A673 (cell line): Measurements from ENCODE around the gene NUTM2A. TPM values are rescaled to one million over a fixed set of nuclear protein-coding genes. Genes with fewer than 3 reads are reported as not detected.
"Not testable (repeated sequence)": the region's sequence is repeated elsewhere in the genome, so short reads cannot be mapped to it uniquely, and the experiment has no call there.

Source experiments
- Bru-seq: library from RNA; stranded (reverse); fragments of 400-500 nt; gene quantifications from one replicate; lab custom pipeline; 2021; lab: Mats Ljungman, UMichigan
- BruChase-seq, 2 experiments: library from RNA; stranded (reverse); fragments of 400-500 nt; gene quantifications; one replicate each; lab custom pipeline; 2021; lab: Mats Ljungman, UMichigan
- BruUV-seq: library from RNA; stranded (reverse); fragments of 400-500 nt; replicated peaks from 2 replicates; lab custom pipeline; 2021; lab: Mats Ljungman, UMichigan
- CTCF ChIA-PET: fragments of 300-600 bp; sonication (Branson Sonifier 250); formaldehyde crosslinking; loops from one replicate; lab custom pipeline; 2022; ENCODE audit warnings: antibody characterized with exemption; lab: Charles Lee
- POLR2A ChIA-PET: fragments of 300-600 bp; sonication (Branson Sonifier 250); formaldehyde crosslinking; loops from one replicate; lab custom pipeline; 2022; ENCODE audit warnings: antibody characterized with exemption; ENCODE audit not compliant: low non-redundant PET; lab: Charles Lee
- DNase-seq: peaks from one replicate; pipeline ENCODE4 v3.0.0-alpha.2; 2015; ENCODE audit warnings: low spot score
- H3K27ac ChIP-seq: fragments of 200-600 bp; sonication (generic); 2 replicates; pipeline ENCODE4 v1.5.1; 2016; ENCODE audit warnings: mixed run types, low read depth, mild to moderate bottlenecking, mixed read lengths, antibody characterized with exemption, low read length; ENCODE audit not compliant: poor library complexity, severe bottlenecking
- H3K27me3 ChIP-seq: fragments of 200-600 bp; sonication (generic); replicated peaks from 2 replicates; pipeline ENCODE4 v1.6.1; 2017; ENCODE audit warnings: mixed run types, low read depth, mild to moderate bottlenecking, mixed read lengths, antibody characterized with exemption, low read length; ENCODE audit not compliant: insufficient read depth, poor library complexity
- H3K36me3 ChIP-seq: fragments of 200-600 bp; sonication (generic); 2 replicates; pipeline ENCODE4 v1.6.1; 2016; ENCODE audit warnings: mixed run types, mild to moderate bottlenecking, mixed read lengths, antibody characterized with exemption, low read length; ENCODE audit not compliant: insufficient read depth, poor library complexity, severe bottlenecking
- H3K4me1 ChIP-seq: fragments of 200-600 bp; sonication (generic); 2 replicates; pipeline ENCODE4 v1.6.1; 2017; ENCODE audit warnings: mixed run types, mild to moderate bottlenecking, mixed read lengths, antibody characterized with exemption, low read length; ENCODE audit not compliant: insufficient read depth, poor library complexity, severe bottlenecking
- H3K4me3 ChIP-seq: fragments of 200-600 bp; sonication (generic); 2 replicates; pipeline ENCODE4 v1.5.1; 2016; ENCODE audit warnings: low read depth, mixed run types, mild to moderate bottlenecking, mixed read lengths, low read length; ENCODE audit not compliant: poor library complexity, severe bottlenecking
- H3K9me3 ChIP-seq: fragments of 200-600 bp; sonication (generic); 2 replicates; pipeline ENCODE4 v1.6.1; 2016; ENCODE audit warnings: mixed run types, low read depth, mild to moderate bottlenecking, mixed read lengths, antibody characterized with exemption, low read length; ENCODE audit not compliant: poor library complexity, severe bottlenecking
- intact Hi-C: fragments of 100-400 bp; cut with micrococcal nuclease; formaldehyde crosslinking; loops from one replicate; pipeline ENCODE4 v1.10.0; 2022; ENCODE audit not compliant: unreplicated experiment
- long read RNA-seq: library from polyadenylated mRNA; stranded (forward); transcript quantifications from one replicate; pipeline ENCODE4 v2.0.0, GENCODE V29; 2022
- total RNA-seq: library from RNA; stranded (reverse); gene quantifications from 2 replicates; pipeline ENCODE4 v1.2.3, GENCODE V29; 2021

The NUTM2A gene
- total RNA-seq (0.24 and 1.1 TPM in 2 replicates), Bru-seq, nascent RNA (percentile 14 among the genes with signal in this experiment), BruChase-seq, experiment 1, labeled RNA remaining after a 2-hour chase (percentile 18 among the genes with signal in this experiment), BruChase-seq, experiment 2, labeled RNA remaining after a 6-hour chase (percentile 26 among the genes with signal in this experiment)
- long read RNA-seq, partial matches to known transcripts = 0 of 1 reads
- long read RNA-seq, other reads (novel, unspliced or antisense) = 1 of 1 reads

- H3K27me3 ChIP-seq, POLR2A ChIA-PET, H3K27ac ChIP-seq, H3K4me3 ChIP-seq, BruUV-seq, H3K9me3 ChIP-seq, H3K4me1 ChIP-seq, DNase-seq, intact Hi-C loops, H3K36me3 ChIP-seq, CTCF ChIA-PET: not testable (repeated sequence)
Observed at GRCh38 chr10:87225148-87225547, at the start of gene NUTM2A. Gene NUTM2A (plus strand): TSS chr10:87225448. CDS start chr10:87225831, 383 bp downstream.

GRCh38 chr10:87177587-87177986 lies 47.7 kb upstream of the NUTM2A start:
- CTCF ChIA-PET, intact Hi-C loops, H3K9me3 ChIP-seq, BruUV-seq, H3K27ac ChIP-seq, H3K27me3 ChIP-seq, POLR2A ChIA-PET, DNase-seq, H3K4me1 ChIP-seq, H3K4me3 ChIP-seq, H3K36me3 ChIP-seq: not testable (repeated sequence)

GRCh38 chr10:87184421-87184820 lies 40.8 kb upstream of the NUTM2A start:
- H3K27me3 ChIP-seq, H3K36me3 ChIP-seq, H3K9me3 ChIP-seq, POLR2A ChIA-PET, CTCF ChIA-PET, intact Hi-C loops, DNase-seq, H3K4me3 ChIP-seq, H3K27ac ChIP-seq, H3K4me1 ChIP-seq, BruUV-seq: not testable (repeated sequence)

DNA sequence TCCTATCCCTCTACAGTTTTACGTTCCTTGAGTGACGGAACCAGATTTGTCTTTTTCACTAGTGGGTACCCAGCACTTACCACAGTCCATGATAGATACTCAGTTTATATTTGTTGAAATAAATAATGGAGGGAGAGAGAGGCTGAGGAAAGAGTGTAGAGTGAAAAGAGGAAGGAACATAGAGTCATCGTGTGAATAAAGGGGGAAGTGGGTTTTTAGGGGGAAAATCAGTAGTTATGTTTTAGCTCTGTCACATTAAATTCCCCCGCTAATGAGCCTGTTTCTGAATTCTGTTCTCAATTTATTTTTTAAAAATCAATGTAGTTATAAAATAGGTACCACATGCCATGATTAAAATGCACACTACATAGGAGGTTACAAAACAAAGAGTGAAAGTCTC lies 39.2 kb upstream of the NUTM2A start:
- H3K36me3 ChIP-seq, POLR2A ChIA-PET, DNase-seq, intact Hi-C loops, H3K27ac ChIP-seq, H3K4me3 ChIP-seq, H3K4me1 ChIP-seq, CTCF ChIA-PET, H3K27me3 ChIP-seq, BruUV-seq, H3K9me3 ChIP-seq: not testable (repeated sequence)

DNA sequence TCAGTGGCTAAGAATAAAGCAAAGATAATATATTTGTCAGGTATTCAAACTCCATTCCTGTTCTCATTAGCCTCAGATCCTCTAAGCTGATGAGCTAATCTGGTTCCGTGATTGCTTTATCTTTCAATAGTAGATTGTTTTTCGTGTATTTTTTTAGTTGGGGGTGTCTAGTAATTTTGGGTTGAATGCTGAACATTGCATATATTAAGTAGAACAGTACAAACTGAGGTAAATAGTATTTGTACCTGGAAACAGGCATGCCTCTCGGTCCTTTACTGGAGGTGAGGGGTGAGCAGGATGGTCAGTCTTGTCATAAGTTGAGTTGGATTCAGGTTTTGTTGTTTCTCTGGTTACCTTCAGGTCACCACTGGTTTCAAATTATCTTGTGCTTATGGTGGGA lies 37.7 kb upstream of the NUTM2A start:
- CTCF ChIA-PET, H3K4me1 ChIP-seq, POLR2A ChIA-PET, DNase-seq, H3K9me3 ChIP-seq, H3K27ac ChIP-seq, H3K27me3 ChIP-seq, H3K36me3 ChIP-seq, intact Hi-C loops, H3K4me3 ChIP-seq, BruUV-seq: not testable (repeated sequence)

- POLR2A ChIA-PET, H3K4me3 ChIP-seq, H3K27me3 ChIP-seq, H3K9me3 ChIP-seq, H3K4me1 ChIP-seq, intact Hi-C loops, DNase-seq, H3K36me3 ChIP-seq, CTCF ChIA-PET, BruUV-seq, H3K27ac ChIP-seq: not testable (repeated sequence)
Observed at GRCh38 chr10:87191841-87192240, 33.4 kb upstream of the NUTM2A start.

DNA sequence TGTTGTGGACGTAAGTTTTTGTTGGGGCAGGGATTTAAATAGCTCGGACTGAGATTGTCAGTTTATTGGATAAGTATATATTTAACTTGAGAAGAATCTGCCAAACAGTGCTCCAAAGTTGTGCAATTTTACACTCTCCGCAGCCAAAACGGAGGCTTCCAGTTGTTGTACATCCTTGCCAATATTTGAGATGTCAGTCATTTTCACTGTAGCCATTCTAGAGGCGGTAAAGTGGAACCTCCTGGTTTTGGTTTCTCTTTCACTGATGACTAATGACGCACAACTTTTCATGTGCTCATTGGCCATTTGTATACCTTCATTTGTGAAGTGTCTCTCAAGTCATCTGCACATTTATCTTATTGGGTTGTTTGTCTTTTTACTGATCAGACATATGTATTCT lies 24.3 kb upstream of the NUTM2A start:
- H3K27me3 ChIP-seq, POLR2A ChIA-PET, intact Hi-C loops, H3K9me3 ChIP-seq, H3K4me1 ChIP-seq, H3K36me3 ChIP-seq, BruUV-seq, H3K27ac ChIP-seq, CTCF ChIA-PET: not testable (repeated sequence)
- peak overlapping the region; percentile 38 for H3K4me3 ChIP-seq
- DNase-seq = peak; percentile 85

GRCh38 chr10:87204801-87205200 lies 20.4 kb upstream of the NUTM2A start:
- H3K4me3 ChIP-seq, intact Hi-C loops, H3K27me3 ChIP-seq, BruUV-seq, H3K36me3 ChIP-seq, H3K4me1 ChIP-seq, CTCF ChIA-PET, POLR2A ChIA-PET, DNase-seq, H3K9me3 ChIP-seq, H3K27ac ChIP-seq: not testable (repeated sequence)
